Body of pancreas (tissue), 4 donors: ENCODE results near the gene AWAT2. TPM values are rescaled to one million over a fixed set of nuclear protein-coding genes. Genes with fewer than 3 reads are reported as not detected.
A peak's percentile ranks its signal among the peaks of the same experiment; 100 is the strongest.

Experiments used
- ATAC-seq: fragments of 150-250 bp; one replicate; pipeline ENCODE4 v1.9.1; 2016
- DNase-seq, 4 donors: peaks; one replicate each; pipeline ENCODE4 v3.0.0-alpha.2; 2019
- H3K27ac ChIP-seq, 4 donors: fragments of 200-600 bp; sonication (generic); 1 replicate in 3 of 4; 2 replicates in 1 of 4; pipeline versions ENCODE4 v1.5.1 to v1.6.1; 2016 to 2019; ENCODE audit warnings: mild to moderate bottlenecking in 1 of 4, mixed read lengths in 1 of 4, moderate library complexity in 1 of 4
- H3K27me3 ChIP-seq, 2 donors: fragments of 200-600 bp; sonication (generic); one replicate each; pipeline ENCODE4 v1.6.0; 2016; ENCODE audit warnings: mild to moderate bottlenecking in 1 of 2
- H3K36me3 ChIP-seq, 2 donors: fragments of 200-600 bp; sonication (generic); replicated peaks in 1 of 2; 2 replicates each; pipeline ENCODE4 v1.5.1; 2016; ENCODE audit warnings: low read depth in 2 of 2; ENCODE audit not compliant: insufficient read depth in 1 of 2
- H3K4me1 ChIP-seq: fragments of 200-600 bp; sonication (generic); one replicate; pipeline ENCODE4 v1.6.0; 2016
- H3K4me3 ChIP-seq, 2 donors: fragments of 200-600 bp; sonication (generic); 1 replicate in 1 of 2; 2 replicates in 1 of 2; pipeline ENCODE4 v1.5.1; 2016 to 2019
- H3K9me3 ChIP-seq, 3 donors: fragments of 200-600 bp; sonication (generic); 1 replicate in 2 of 3; 2 replicates in 1 of 3; pipeline ENCODE4 v1.5.1; 2016
- CTCF ChIP-seq, 7 experiments: fragments of 450-650 bp in 4 of 7; fragments of 200-600 bp in 3 of 7; sonication (generic) in 3 of 7; IDR thresholded peaks; one replicate each; pipeline ENCODE4 v1.5.1; 2016 to 2019; ENCODE audit warnings: antibody characterized with exemption in 7 of 7
- POLR2A ChIP-seq, 3 donors: fragments of 450-650 bp; IDR thresholded peaks; one replicate each; pipeline ENCODE4 v1.6.1; 2016; ENCODE audit warnings: antibody characterized with exemption in 3 of 3, mild to moderate bottlenecking in 2 of 3
- WGBS, 2 donors: methylation state at CpG; one replicate each; pipeline ENCODE4 v1.1.5; 2017; 5-methylcytosine and 5-hydroxymethylcytosine counted together
- intact Hi-C: fragments of 100-400 bp; cut with DNase I; formaldehyde crosslinking; loops from one replicate; pipeline ENCODE4 v1.15.1; 2023
- total RNA-seq, 2 donors: library from RNA; depleted of rRNA; stranded (reverse); fragments of >200 nt; gene quantifications; one replicate each; pipeline ENCODE4 v1.1.0, GENCODE V29; 2016

Gene AWAT2
- total RNA-seq, 2 donors from 2014 or later, result not detected

GRCh38 chrX:70087857-70088630 is 38.3 kb upstream of the AWAT2 start:
- TF ChIP-seq CTCF (IDR thresholded peaks at IDR 0.05) (no peak), POLR2A (IDR thresholded peaks at IDR 0.05) (no peak)
- peak in 3 of 4 donors; percentile 5 to 24 (median 13) for DNase-seq
- WGBS, 2 donors, result 53 to 81% methylated on average over 6 to 11 of the region's 11 CpGs
- Histone ChIP-seq H3K4me3 (no peak overlapping the region), H3K9me3 (no peaks in the 10 kb centered on the region), H3K4me1 (no peaks in the 10 kb centered on the region), H3K36me3 (no peaks in the 10 kb centered on the region), H3K27ac (no peak overlapping the region), H3K27me3 (no peaks in the 10 kb centered on the region)
- ATAC-seq, result no peak
- intact Hi-C loops, result no loop called here

DNA sequence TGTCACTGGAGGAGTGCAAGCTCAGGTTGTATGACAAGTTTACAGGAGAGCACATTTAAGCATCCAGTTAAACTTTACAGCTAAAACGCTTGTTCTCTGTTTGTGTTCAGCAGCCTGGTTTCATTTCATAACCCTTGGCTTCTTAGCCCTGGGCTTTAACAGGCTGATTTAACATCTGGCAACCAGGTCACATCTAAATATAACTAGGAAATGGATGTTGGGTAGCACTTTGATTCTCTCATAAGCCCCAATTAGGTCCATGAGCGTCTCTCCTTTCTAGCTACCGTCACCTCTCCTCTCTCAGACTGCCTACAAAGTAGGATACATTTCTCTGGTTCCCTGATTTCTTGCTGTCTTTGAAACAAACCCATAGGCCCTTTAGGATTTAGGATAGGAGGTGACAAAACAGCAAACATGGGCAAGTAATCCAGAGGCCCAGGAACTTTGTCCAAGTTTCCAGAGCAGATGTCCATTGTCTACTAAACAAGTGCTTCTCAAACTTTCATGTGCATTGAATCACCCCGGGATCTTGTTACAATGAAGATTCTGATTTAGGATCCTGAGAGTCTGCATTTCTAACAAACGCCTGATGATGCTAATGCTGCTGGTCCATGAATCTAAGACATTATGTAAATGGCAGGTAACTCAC is 35.0 kb upstream of the AWAT2 start:
- Histone ChIP-seq H3K4me3 (no peak overlapping the region), H3K9me3 (no peaks in the 10 kb centered on the region), H3K27me3 (no peaks in the 10 kb centered on the region), H3K4me1 (no peaks in the 10 kb centered on the region), H3K27ac (no peak overlapping the region), H3K36me3 (no peaks in the 10 kb centered on the region)
- intact Hi-C loops, result no loop called here
- WGBS, 2 donors, result 79 to 83% methylated on average over 4 to 5 of the region's 5 CpGs
- DNase-seq (no peak), ATAC-seq (no peak)
- TF ChIP-seq POLR2A (IDR thresholded peaks at IDR 0.05) (no peak), CTCF (IDR thresholded peaks at IDR 0.05) (no peak)

DNA sequence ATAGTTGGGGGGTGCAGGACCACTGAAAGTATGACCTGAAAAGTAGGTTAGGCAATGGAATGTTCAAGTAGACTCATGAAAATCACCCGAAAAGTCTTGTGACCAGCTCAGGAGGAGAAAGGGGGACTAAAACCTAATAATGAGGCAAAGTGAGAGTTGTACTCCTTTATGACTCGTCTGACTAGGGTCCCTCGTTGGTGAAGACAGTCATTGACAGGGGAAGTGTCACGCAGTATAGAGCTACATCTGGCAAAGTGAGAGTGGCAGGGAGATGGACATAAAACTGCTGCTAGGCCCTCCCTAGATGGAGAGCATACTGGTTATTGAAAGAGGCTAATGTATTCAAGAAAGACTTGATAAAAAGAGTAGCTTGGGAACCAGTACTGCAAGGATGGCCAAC is 33.0 kb upstream of the AWAT2 start:
- intact Hi-C loops, result no loop called here
- H3K27me3 ChIP-seq, result no peaks in the 10 kb centered on the region
- H3K36me3 ChIP-seq, result no peaks in the 10 kb centered on the region
- 53 to 63% methylated on average over 4 of the region's 4 CpGs for WGBS, 2 donors
- H3K4me3 ChIP-seq, result no peak overlapping the region
- DNase-seq, result no peak
- H3K4me1 ChIP-seq, result no peaks in the 10 kb centered on the region
- no peak for TF ChIP-seq POLR2A (IDR thresholded peaks at IDR 0.05)
- no peak for TF ChIP-seq CTCF (IDR thresholded peaks at IDR 0.05)
- H3K9me3 ChIP-seq, result no peaks in the 10 kb centered on the region
- no peak overlapping the region for H3K27ac ChIP-seq
- ATAC-seq, result no peak

- TF ChIP-seq CTCF (IDR thresholded peaks at IDR 0.05), result no peak
- no peak for TF ChIP-seq POLR2A (IDR thresholded peaks at IDR 0.05)
- Histone ChIP-seq H3K4me1 (no peaks in the 10 kb centered on the region), H3K4me3 (no peak overlapping the region), H3K27me3 (no peaks in the 10 kb centered on the region), H3K9me3 (no peaks in the 10 kb centered on the region), H3K36me3 (no peaks in the 10 kb centered on the region), H3K27ac (no peak overlapping the region)
- no peak for DNase-seq
- intact Hi-C loops, result no loop called here
- WGBS, 2 donors, result 61 to 66% methylated on average over 3 of the region's 3 CpGs
- no peak for ATAC-seq
These were observed 30.1 kb upstream of the AWAT2 start for GRCh38 chrX:70079870-70080269.
